CD14-positive monocyte (primary cell): ENCODE measurements around the gene TMEM198. TPM values are rescaled to one million over a fixed set of nuclear protein-coding genes. Genes with fewer than 3 reads are reported as not detected.

Experiments
- DNase-seq, 3 donors: peaks; one replicate each; pipeline ENCODE4 v3.0.0-alpha.2; 2011 to 2022
- H2AFZ ChIP-seq: 2 replicates; pipeline ENCODE4 v1.6.0; 2012; ENCODE audit warnings: mild to moderate bottlenecking, low read depth, low read length, inconsistent platforms; ENCODE audit not compliant: insufficient read depth, poor library complexity, severe bottlenecking
- H3K27ac ChIP-seq, 2 donors: 1 replicate in 1 of 2; 2 replicates in 1 of 2; pipeline ENCODE4 v1.5.1; 2012 to 2013; ENCODE audit warnings: low read length in 2 of 2, control low read depth in 1 of 2, inconsistent platforms in 1 of 2, low read depth in 1 of 2, mild to moderate bottlenecking in 1 of 2
- H3K27me3 ChIP-seq, 2 donors: one replicate each; pipeline versions ENCODE4 v1.6.0 to v1.6.1; 2011 to 2013; ENCODE audit warnings: low read length in 2 of 2; ENCODE audit not compliant: control insufficient read depth in 2 of 2, insufficient read depth in 2 of 2
- H3K36me3 ChIP-seq, 2 donors: replicated peaks in 1 of 2; 1 replicate in 1 of 2; 2 replicates in 1 of 2; pipeline versions ENCODE4 v1.5.1 to v1.6.1; 2012 to 2013; ENCODE audit warnings: low read length in 2 of 2, control low read depth in 1 of 2, inconsistent platforms in 1 of 2, mild to moderate bottlenecking in 1 of 2; ENCODE audit not compliant: insufficient read depth in 2 of 2, control insufficient read depth in 1 of 2
- H3K4me1 ChIP-seq, 2 donors: 1 replicate in 1 of 2; 2 replicates in 1 of 2; pipeline versions ENCODE4 v1.5.1 to v1.6.1; 2012 to 2013; ENCODE audit warnings: low read length in 2 of 2, control low read depth in 1 of 2, inconsistent platforms in 1 of 2, mild to moderate bottlenecking in 1 of 2, moderate library complexity in 1 of 2; ENCODE audit not compliant: insufficient read depth in 2 of 2, control insufficient read depth in 1 of 2
- H3K4me2 ChIP-seq: replicated peaks from 2 replicates; pipeline ENCODE3; 2012; ENCODE audit warnings: low read length, moderate library complexity, mild to moderate bottlenecking; ENCODE audit not compliant: poor library complexity, severe bottlenecking; ENCODE audit errors: extremely low read depth
- H3K4me3 ChIP-seq, 3 experiments: fragments of 200-600 bp in 1 of 3; sonication (generic) in 1 of 3; replicated peaks in 1 of 3; 1 replicate in 2 of 3; 2 replicates in 1 of 3; pipeline ENCODE4 v1.5.1; 2011 to 2013; ENCODE audit warnings: low read length in 3 of 3, mild to moderate bottlenecking in 3 of 3, control low read depth in 2 of 3, low read depth in 2 of 3, inconsistent platforms in 1 of 3, moderate library complexity in 1 of 3
- H3K79me2 ChIP-seq: 2 replicates; pipeline ENCODE4 v1.6.0; 2012; ENCODE audit warnings: mild to moderate bottlenecking, control low read depth, inconsistent platforms, low read length, moderate library complexity; ENCODE audit not compliant: insufficient read depth
- H3K9ac ChIP-seq: 2 replicates; pipeline ENCODE4 v1.6.0; 2017; ENCODE audit warnings: low read length, mild to moderate bottlenecking; ENCODE audit not compliant: insufficient read depth, poor library complexity, severe bottlenecking
- H3K9me3 ChIP-seq, 2 donors: replicated peaks in 1 of 2; 1 replicate in 1 of 2; 2 replicates in 1 of 2; pipeline versions ENCODE4 v1.5.1 to v1.6.1; 2012 to 2013; ENCODE audit warnings: low read length in 2 of 2, control low read depth in 1 of 2; ENCODE audit not compliant: control insufficient read depth in 1 of 2, insufficient read depth in 1 of 2
- H4K20me1 ChIP-seq: 2 replicates; pipeline ENCODE4 v1.6.0; 2012; ENCODE audit warnings: mild to moderate bottlenecking, low read length, control low read depth, moderate library complexity; ENCODE audit not compliant: insufficient read depth
- H3K27ac Mint-ChIP-seq, 7 donors: one replicate each; pipeline ENCODE4 v1.8.0; 2020; ENCODE audit warnings: mild to moderate bottlenecking in 7 of 7, mixed read lengths in 7 of 7, moderate library complexity in 6 of 7, inconsistent platforms in 2 of 7
- H3K27me3 Mint-ChIP-seq, 3 donors: one replicate each; pipeline ENCODE4 v1.8.0; 2021 to 2022; ENCODE audit warnings: low read depth in 3 of 3, mild to moderate bottlenecking in 3 of 3, mixed read lengths in 3 of 3, moderate library complexity in 3 of 3, inconsistent platforms in 1 of 3
- H3K36me3 Mint-ChIP-seq, 2 donors: one replicate each; pipeline ENCODE4 v1.8.0; 2020; ENCODE audit warnings: mixed read lengths in 2 of 2, inconsistent platforms in 1 of 2, mild to moderate bottlenecking in 1 of 2
- H3K4me1 Mint-ChIP-seq: one replicate; pipeline ENCODE4 v1.8.0; 2020; ENCODE audit warnings: mild to moderate bottlenecking, mixed read lengths
- H3K4me3 Mint-ChIP-seq, 2 donors: one replicate each; pipeline ENCODE4 v1.8.0; 2020; ENCODE audit warnings: mild to moderate bottlenecking in 2 of 2, mixed read lengths in 2 of 2, moderate library complexity in 1 of 2
- H3K9me3 Mint-ChIP-seq, 7 donors: one replicate each; pipeline ENCODE4 v1.8.0; 2020 to 2022; ENCODE audit warnings: mixed read lengths in 7 of 7, mild to moderate bottlenecking in 6 of 7, moderate library complexity in 6 of 7, inconsistent platforms in 2 of 7
- CTCF ChIP-seq: fragments of 200-600 bp; IDR thresholded peaks from one replicate; pipeline ENCODE4 v1.8.0; 2022; ENCODE audit warnings: antibody characterized with exemption, mild to moderate bottlenecking
- WGBS: methylation state at CpG from one replicate; pipeline ENCODE4 v1.1.5; 2013; ENCODE audit warnings: missing lambda C conversion rate; ENCODE audit not compliant: insufficient coverage; 5-methylcytosine and 5-hydroxymethylcytosine counted together
- intact Hi-C, 2 donors: fragments of 100-400 bp; cut with micrococcal nuclease; formaldehyde crosslinking; loops; one replicate each; pipeline versions ENCODE4 v1.15.0 to v1.15.1; 2023
- polyA plus RNA-seq, 3 donors: library from polyadenylated mRNA; depleted of rRNA in 1 of 3; unstranded in 2 of 3; stranded (reverse) in 1 of 3; fragments of 300-500 nt in 2 of 3; fragments of >200 nt in 1 of 3; fragmentation: Illumina TruSeq in 2 of 3; gene quantifications; 1 replicate in 2 of 3; 2 replicates in 1 of 3; pipeline ENCODE4 v1.2.3, GENCODE V29; 2012 to 2021

The TMEM198 gene
- polyA plus RNA-seq, 3 donors: not detected

- TF ChIP-seq CTCF: no peak
- 66% methylated on average over 10 of the region's 11 CpGs for WGBS
- H3K4me1 Mint-ChIP-seq: no peaks in the 10 kb centered on the region
These were observed 17.3 kb upstream of the TMEM198 start for GRCh38 chr2:219526320-219527075.

GRCh38 chr2:219527076-219527394, 16.8 kb upstream of the TMEM198 start:
- no peak for TF ChIP-seq CTCF
- peaks cover 0 to 1% of the 10 kb centered on the region in 2 donors for H3K36me3 Mint-ChIP-seq
- H3K27me3 ChIP-seq: peaks cover 42 to 66% of the 10 kb centered on the region in 2 donors
- 52% methylated on average over 6 of the region's 6 CpGs for WGBS
- H3K27me3 Mint-ChIP-seq: peaks cover 70 to 88% (median 84%) of the 10 kb centered on the region in 3 donors
- no peak overlapping the region for H3K4me3 ChIP-seq
- H3K4me2 ChIP-seq: no peak overlapping the region
- H2AFZ ChIP-seq: no peak overlapping the region
- H3K9me3 ChIP-seq: peaks cover 0 to 14% of the 10 kb centered on the region in 2 donors
- H3K9ac ChIP-seq: no peak overlapping the region
- no peaks in the 10 kb centered on the region for H3K79me2 ChIP-seq
- no peaks in the 10 kb centered on the region for H4K20me1 ChIP-seq
- H3K27ac ChIP-seq: no peak overlapping the region
- peaks cover 0 to 5% (median 2%) of the 10 kb centered on the region in 7 donors for H3K9me3 Mint-ChIP-seq
- no peak overlapping the region for H3K27ac Mint-ChIP-seq
- H3K4me1 Mint-ChIP-seq: no peaks in the 10 kb centered on the region
- intact Hi-C loops: loop anchor here in 1 of 2 donors (2.0 to 5.0 kb wide), 3 partner anchors 35 to 124 kb away; no protein-coding TSS in a partner anchor
- no peak for DNase-seq
- no peak overlapping the region for H3K4me3 Mint-ChIP-seq
- H3K4me1 ChIP-seq: no peaks in the 10 kb centered on the region
- H3K36me3 ChIP-seq: no peaks in the 10 kb centered on the region

More at GRCh38 chr2:219526320-219527075, 17.3 kb upstream of the TMEM198 start:
- Histone ChIP-seq H3K4me3 (no peak overlapping the region), H3K36me3 (no peaks in the 10 kb centered on the region), H3K9ac (no peak overlapping the region), H4K20me1 (no peaks in the 10 kb centered on the region), H3K79me2 (no peaks in the 10 kb centered on the region), H3K9me3 (peaks cover 0 to 14% of the 10 kb centered on the region in 2 donors), H2AFZ (no peak overlapping the region), H3K4me2 (no peak overlapping the region), H3K27me3 (peaks cover 48 to 71% of the 10 kb centered on the region in 2 donors), H3K27ac (no peak overlapping the region), H3K4me1 (no peaks in the 10 kb centered on the region)
- H3K27me3 Mint-ChIP-seq: peaks cover 75 to 91% (median 87%) of the 10 kb centered on the region in 3 donors
- intact Hi-C loops: loop anchor here in 1 of 2 donors (2.0 to 5.0 kb wide), 3 partner anchors 34 to 124 kb away; no protein-coding TSS in a partner anchor
- H3K9me3 Mint-ChIP-seq: peaks cover 0 to 8% (median 2%) of the 10 kb centered on the region in 7 donors
- H3K36me3 Mint-ChIP-seq: peaks cover 0 to 6% of the 10 kb centered on the region in 2 donors
- no peak overlapping the region for H3K27ac Mint-ChIP-seq
- no peak for DNase-seq
- no peak overlapping the region for H3K4me3 Mint-ChIP-seq
